Fibroblast of the aortic adventitia (primary cell): ENCODE data around the gene CABLES2. TPM values are rescaled to one million over a fixed set of nuclear protein-coding genes. Genes with fewer than 3 reads are reported as not detected.

Experiments used
- DNase-seq: peaks from one replicate; pipeline ENCODE4 v3.0.0-alpha.2; 2010; ENCODE audit warnings: low read depth
- H3K4me3 ChIP-seq: 2 replicates; pipeline ENCODE4 v1.5.1; 2011; ENCODE audit warnings: low read depth, mild to moderate bottlenecking, control low read depth, low read length, moderate library complexity
- CTCF ChIP-seq: IDR thresholded peaks from 2 replicates; pipeline ENCODE4 v1.5.1; 2011; ENCODE audit warnings: mild to moderate bottlenecking, low read length, control low read depth, inconsistent platforms; ENCODE audit not compliant: insufficient read depth
- total RNA-seq: library from RNA; depleted of rRNA; stranded (reverse); fragments of >200 nt; gene quantifications from 2 replicates; pipeline ENCODE4 v1.2.3, GENCODE V29; 2012; ENCODE audit warnings: low replicate concordance

CABLES2 gene
- total RNA-seq, 1 donor: 4.3 TPM

- peak; percentile 42 for DNase-seq
- no peak overlapping the region for H3K4me3 ChIP-seq
- no peak for TF ChIP-seq CTCF
Measured at GRCh38 chr20:62355878-62356588, 51.1 kb downstream of the CABLES2 start.

- TF ChIP-seq CTCF: no peak
- no peak overlapping the region for H3K4me3 ChIP-seq
- peak; percentile 40 for DNase-seq
Measured at GRCh38 chr20:62355516-62355877, 51.6 kb downstream of the CABLES2 start.

- no peak for TF ChIP-seq CTCF
- DNase-seq: no peak
- H3K4me3 ChIP-seq: no peak overlapping the region
Measured at GRCh38 chr20:62354811-62355341, 52.2 kb downstream of the CABLES2 start.

GRCh38 chr20:62354031-62354808, 52.9 kb downstream of the CABLES2 start:
- DNase-seq: no peak
- no peak overlapping the region for H3K4me3 ChIP-seq
- no peak for TF ChIP-seq CTCF

GRCh38 chr20:62353289-62354030, 53.6 kb downstream of the CABLES2 start:
- no peak for TF ChIP-seq CTCF
- DNase-seq: no peak
- H3K4me3 ChIP-seq: no peak overlapping the region

GRCh38 chr20:62352402-62353288, 54.4 kb downstream of the CABLES2 start:
- DNase-seq: no peak
- H3K4me3 ChIP-seq: no peak overlapping the region
- no peak for TF ChIP-seq CTCF
